AG04450 (cell line): ENCODE measurements around the gene SLC17A5. TPM values are rescaled to one million over a fixed set of nuclear protein-coding genes. Genes with fewer than 3 reads are reported as not detected.
"Not testable (repeated sequence)": the region's sequence is repeated elsewhere in the genome, so short reads cannot be mapped to it uniquely, and the experiment has no call there.

Source experiments
- CTCF ChIA-PET: fragments of 300-600, 350-600 bp; formaldehyde crosslinking; extraction: SDS; loops from one replicate; lab custom pipeline; 2022; ENCODE audit warnings: antibody characterized with exemption, inconsistent platforms; lab: Charles Lee
- POLR2A ChIA-PET: fragments of 350-600 bp; formaldehyde crosslinking; extraction: SDS; loops from one replicate; lab custom pipeline; 2021; ENCODE audit warnings: antibody characterized with exemption, inconsistent platforms; lab: Yijun Ruan, JAX
- DNase-seq: peaks from one replicate; pipeline ENCODE4 v3.0.0-alpha.2; 2011; ENCODE audit warnings: low read depth, low spot score
- H3K27ac ChIP-seq: one replicate; pipeline ENCODE4 v1.5.1; 2012; ENCODE audit warnings: low read depth, low read length, control low read depth
- H3K27me3 ChIP-seq: one replicate; pipeline ENCODE4 v1.6.0; 2012; ENCODE audit warnings: low read length; ENCODE audit not compliant: control insufficient read depth, insufficient read depth
- H3K4me3 ChIP-seq: 2 replicates; pipeline ENCODE4 v1.5.1; 2011; ENCODE audit warnings: mild to moderate bottlenecking, low read depth, low read length, control low read depth
- H3K9me3 ChIP-seq: 2 replicates; pipeline ENCODE4 v1.5.1; 2012; ENCODE audit warnings: low read length; ENCODE audit not compliant: control insufficient read depth, insufficient read depth
- polyA plus RNA-seq: library from polyadenylated mRNA; depleted of rRNA; stranded (reverse); fragments of >200 nt; gene quantifications from 2 replicates; pipeline ENCODE4 v1.2.3, GENCODE V29; 2011; rRNA removed
- small RNA-seq: library from RNA; depleted of rRNA; stranded (forward); fragments of <200 nt; gene quantifications from one replicate; pipeline ENCODE3, GENCODE V24; 2012; ENCODE audit warnings: low read depth; ENCODE audit not compliant: insufficient read length
- TF ChIP-seq, protein P1 (sequence below): IDR thresholded peaks from 2 replicates; pipeline ENCODE4 v1.5.1; 2011; ENCODE audit warnings: low read depth, low read length, control low read depth, inconsistent platforms

The SLC17A5 gene
- polyA plus RNA-seq, 1 experiment = 34.0 TPM

- H3K27me3 ChIP-seq = no peaks in the 10 kb centered on the region
- H3K27ac ChIP-seq = no peak overlapping the region
- CTCF ChIA-PET = interaction anchor here (1.5 kb wide), 1 partner anchor 13 kb away, joined by 4 read pairs; no protein-coding TSS in a partner anchor
- TF ChIP-seq, protein P1, sequence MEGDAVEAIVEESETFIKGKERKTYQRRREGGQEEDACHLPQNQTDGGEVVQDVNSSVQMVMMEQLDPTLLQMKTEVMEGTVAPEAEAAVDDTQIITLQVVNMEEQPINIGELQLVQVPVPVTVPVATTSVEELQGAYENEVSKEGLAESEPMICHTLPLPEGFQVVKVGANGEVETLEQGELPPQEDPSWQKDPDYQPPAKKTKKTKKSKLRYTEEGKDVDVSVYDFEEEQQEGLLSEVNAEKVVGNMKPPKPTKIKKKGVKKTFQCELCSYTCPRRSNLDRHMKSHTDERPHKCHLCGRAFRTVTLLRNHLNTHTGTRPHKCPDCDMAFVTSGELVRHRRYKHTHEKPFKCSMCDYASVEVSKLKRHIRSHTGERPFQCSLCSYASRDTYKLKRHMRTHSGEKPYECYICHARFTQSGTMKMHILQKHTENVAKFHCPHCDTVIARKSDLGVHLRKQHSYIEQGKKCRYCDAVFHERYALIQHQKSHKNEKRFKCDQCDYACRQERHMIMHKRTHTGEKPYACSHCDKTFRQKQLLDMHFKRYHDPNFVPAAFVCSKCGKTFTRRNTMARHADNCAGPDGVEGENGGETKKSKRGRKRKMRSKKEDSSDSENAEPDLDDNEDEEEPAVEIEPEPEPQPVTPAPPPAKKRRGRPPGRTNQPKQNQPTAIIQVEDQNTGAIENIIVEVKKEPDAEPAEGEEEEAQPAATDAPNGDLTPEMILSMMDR = no peak
- H3K9me3 ChIP-seq = no peaks in the 10 kb centered on the region
- no peak overlapping the region for H3K4me3 ChIP-seq
- POLR2A ChIA-PET = no interaction called here
- no peak for DNase-seq
Measured at GRCh38 chr6:73556836-73557235, 97.0 kb downstream of the SLC17A5 start.

GRCh38 chr6:73555380-73555949 is 98.3 kb downstream of the SLC17A5 start:
- CTCF ChIA-PET = not testable (repeated sequence)

GRCh38 chr6:73551115-73551514 is 102.7 kb downstream of the SLC17A5 start:
- H3K4me3 ChIP-seq, POLR2A ChIA-PET: not testable (repeated sequence)

More at GRCh38 chr6:73555380-73555949, 98.3 kb downstream of the SLC17A5 start:
- H3K27me3 ChIP-seq, POLR2A ChIA-PET, DNase-seq, H3K4me3 ChIP-seq, H3K27ac ChIP-seq, H3K9me3 ChIP-seq: not testable (repeated sequence)

GRCh38 chr6:73548458-73549446 is 105.0 kb downstream of the SLC17A5 start:
- no peaks in the 10 kb centered on the region for H3K9me3 ChIP-seq
- H3K4me3 ChIP-seq = no peak overlapping the region
- no peak for DNase-seq
- H3K27me3 ChIP-seq = no peaks in the 10 kb centered on the region
- ChIA-PET POLR2A (interaction anchor here (0.6 to 1.2 kb wide), 4 partner anchors 19 to 41 kb away, joined by 4 to 8 read pairs (median 7); no protein-coding TSS in a partner anchor), CTCF (interaction anchor here (1.0 to 2.2 kb wide), 5 partner anchors 9 to 64 kb away, joined by 3 to 6 read pairs (median 4); no protein-coding TSS in a partner anchor)
- TF ChIP-seq, protein P1 = no peak
- H3K27ac ChIP-seq = no peak overlapping the region

More at GRCh38 chr6:73551115-73551514, 102.7 kb downstream of the SLC17A5 start:
- H3K27me3 ChIP-seq, H3K9me3 ChIP-seq, H3K27ac ChIP-seq, CTCF ChIA-PET, DNase-seq: not testable (repeated sequence)

- Histone ChIP-seq H3K27ac (no peak overlapping the region), H3K4me3 (no peak overlapping the region), H3K27me3 (no peaks in the 10 kb centered on the region), H3K9me3 (no peaks in the 10 kb centered on the region)
- TF ChIP-seq, protein P1 = no peak
- no peak for DNase-seq
- ChIA-PET CTCF (interaction anchor here (2.2 kb wide), 1 partner anchor 11 kb away, joined by 6 read pairs; no protein-coding TSS in a partner anchor), POLR2A (no interaction called here)
Measured at GRCh38 chr6:73547036-73547435, 106.8 kb downstream of the SLC17A5 start.

Small RNA genes lying within 50 kb of the gene (small RNA-seq; reads per million reads assigned to genes)
- gene RPS27P15 = not detected

Other genes starting within 250 kb of the SLC17A5 start
- gene CGAS, start 201.7 kb downstream of the SLC17A5 start, polyA plus RNA-seq = 2.0 and 2.1 TPM in 2 replicates
- 21.1 and 23.1 TPM in 2 replicates for gene MTO1, start 192.3 kb downstream of the SLC17A5 start, polyA plus RNA-seq
- 24,076 and 25,115 TPM in 2 replicates for gene EEF1A1, start 133.0 kb downstream of the SLC17A5 start, polyA plus RNA-seq
- 31.2 and 46.1 TPM in 2 replicates for gene CD109, start 42.2 kb upstream of the SLC17A5 start, polyA plus RNA-seq